HG02884 (cell line): ENCODE data around the gene RAC3.

ENCODE experiments used
- ATAC-seq: cut with Tn5 transposase; IDR thresholded peaks from one replicate; pipeline ENCODE4 v1.9.1; 2021; ENCODE audit warnings: mild to moderate bottlenecking, moderate library complexity; ENCODE audit not compliant: unreplicated experiment

The RAC3 gene

DNA sequence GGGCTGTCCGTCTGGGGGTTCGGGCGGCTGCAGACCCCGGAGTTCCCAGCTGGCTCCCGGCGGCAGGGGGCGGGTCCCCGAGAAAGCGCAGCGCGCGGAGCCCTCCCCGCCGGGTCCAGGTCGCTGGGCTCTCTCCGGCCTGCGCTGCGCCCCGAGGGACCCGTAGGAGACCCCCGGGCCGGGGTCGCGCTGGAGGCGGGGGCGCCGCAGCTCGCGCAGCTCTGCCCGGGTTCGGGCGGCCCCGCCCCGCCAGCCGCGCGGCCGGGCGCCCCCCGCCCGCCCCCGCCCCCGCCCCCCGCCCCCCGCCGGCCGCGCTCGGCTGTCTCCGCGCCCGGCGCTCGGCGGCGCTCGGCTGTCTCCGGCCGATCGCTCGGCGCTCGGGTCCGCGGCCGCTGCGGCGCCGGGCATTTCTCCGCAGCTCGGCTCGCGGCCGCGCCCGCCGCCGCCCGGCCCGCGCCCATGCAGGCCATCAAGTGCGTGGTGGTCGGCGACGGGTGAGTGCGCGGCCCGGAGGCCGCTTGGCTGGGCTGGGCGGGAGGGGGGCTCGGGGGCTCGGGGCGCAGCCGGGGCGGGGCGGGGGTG is at the start of gene RAC3:
TSS of gene RAC3 (plus strand) at position 376 of the 582 bp plus-strand sequence. CDS start at position 460, 84 bp downstream.
- ATAC-seq, result no peak

DNA sequence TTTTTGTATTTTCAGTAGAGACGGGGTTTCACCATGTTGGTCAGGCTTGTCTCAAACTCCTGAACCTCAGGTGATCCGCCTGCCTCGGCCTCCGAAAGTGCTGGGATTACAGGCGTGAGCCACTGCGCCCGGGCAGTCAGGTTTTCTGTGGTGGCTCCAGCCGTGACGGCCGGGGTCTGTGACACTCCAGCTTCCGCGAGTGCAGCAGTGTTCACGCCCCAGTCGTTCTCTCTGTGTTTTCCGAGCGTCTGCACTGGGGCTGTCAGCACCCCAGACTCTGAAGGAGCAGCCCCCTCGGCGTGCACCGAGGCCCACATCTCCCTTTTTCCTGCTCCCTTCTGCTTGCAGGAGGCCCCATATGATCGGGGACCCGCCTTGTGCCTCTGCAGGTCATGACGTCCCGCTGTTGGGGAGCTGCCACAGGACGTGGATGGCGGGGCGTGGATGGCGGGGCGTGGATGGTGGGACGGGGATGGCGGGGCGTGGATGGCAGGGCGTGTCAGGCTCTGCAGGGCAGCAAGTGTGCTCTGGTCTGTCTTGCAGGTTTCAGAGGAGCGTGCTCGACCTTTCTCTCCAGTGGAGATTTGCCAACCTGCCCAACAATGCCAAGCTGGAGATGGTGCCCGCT is 48.4 kb upstream of the RAC3 start:
- no peak for ATAC-seq

DNA sequence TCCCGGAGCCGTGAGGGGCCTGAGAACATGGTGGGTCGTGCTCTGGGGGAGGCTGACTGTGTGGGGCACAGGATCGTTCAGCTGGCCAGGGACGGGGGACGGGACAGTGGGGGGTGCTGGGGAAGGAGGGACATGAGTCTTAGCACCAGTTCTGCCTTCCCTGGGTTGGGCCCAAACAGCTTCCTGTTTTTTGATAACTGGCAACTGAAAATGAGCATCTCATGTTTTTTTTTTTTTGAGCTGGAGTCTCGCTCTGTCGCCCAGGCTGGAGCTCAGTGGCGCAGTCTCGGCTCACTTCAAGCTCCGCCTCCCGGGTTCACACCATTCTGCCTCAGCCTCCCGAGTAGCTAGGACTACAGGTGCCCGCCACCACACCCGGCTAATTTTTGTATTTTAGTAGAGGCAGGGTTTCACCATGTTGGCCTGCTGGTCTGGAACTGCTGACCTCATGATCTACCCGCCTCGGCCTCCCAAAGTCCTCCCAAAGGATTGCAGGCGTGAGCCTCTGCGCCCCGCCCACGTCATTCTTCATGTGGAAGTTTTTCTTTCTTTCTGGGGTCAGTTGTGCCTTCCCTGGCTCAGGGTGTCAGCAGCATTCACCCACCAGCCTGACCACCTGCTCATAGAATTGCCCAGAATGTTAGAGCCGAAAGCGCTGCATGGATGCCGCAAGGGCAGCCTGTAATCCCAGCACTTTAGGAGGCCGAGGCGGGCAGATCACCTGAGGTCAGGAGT is 47.7 kb upstream of the RAC3 start:
- no peak for ATAC-seq

DNA sequence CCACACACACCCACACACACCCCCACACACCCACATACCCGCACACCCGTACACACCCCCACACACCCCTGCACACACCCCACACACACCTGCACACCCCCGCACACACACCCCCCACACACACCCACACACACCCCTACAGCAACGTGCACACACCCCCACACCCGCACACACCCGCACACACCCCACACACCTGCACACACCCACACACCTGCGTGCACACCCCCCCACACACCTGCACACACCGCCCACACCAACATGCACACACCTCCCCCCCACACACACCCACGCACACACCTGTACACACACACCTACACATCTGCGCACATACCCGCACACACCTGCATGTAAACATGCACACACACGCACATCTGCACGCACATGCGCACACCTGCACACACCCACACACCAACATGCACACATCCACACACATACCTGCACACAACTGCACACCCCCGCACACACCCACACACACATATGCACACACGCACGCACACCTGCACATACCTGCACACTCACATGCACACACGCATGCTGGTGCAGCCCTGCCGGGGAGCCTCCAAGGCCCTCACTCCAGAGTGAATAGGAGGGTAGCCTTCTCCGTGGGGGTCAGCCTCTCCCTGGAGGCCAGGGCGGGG is 46.6 kb upstream of the RAC3 start:
- ATAC-seq, result no peak

DNA sequence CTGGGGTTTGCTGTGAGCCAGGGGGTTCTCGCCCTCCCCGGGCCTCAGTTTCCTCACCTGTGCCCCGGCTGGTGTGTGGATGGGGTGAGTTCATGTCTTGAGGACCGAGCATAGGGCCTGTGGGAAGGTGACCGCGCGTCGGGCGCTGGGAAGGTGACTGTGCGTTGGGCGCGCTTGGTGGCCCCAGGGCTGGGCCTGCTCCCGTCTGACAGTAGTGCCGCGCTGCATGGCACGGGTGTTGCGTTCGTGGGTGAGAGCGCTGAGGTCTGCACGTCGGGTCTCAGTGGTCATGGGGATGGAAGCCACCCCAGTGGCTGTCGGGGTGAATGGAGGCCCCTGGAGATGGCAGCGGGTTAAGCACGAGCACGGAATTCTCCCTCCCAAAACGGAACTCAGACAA is 44.9 kb upstream of the RAC3 start:
- ATAC-seq, result no peak

DNA sequence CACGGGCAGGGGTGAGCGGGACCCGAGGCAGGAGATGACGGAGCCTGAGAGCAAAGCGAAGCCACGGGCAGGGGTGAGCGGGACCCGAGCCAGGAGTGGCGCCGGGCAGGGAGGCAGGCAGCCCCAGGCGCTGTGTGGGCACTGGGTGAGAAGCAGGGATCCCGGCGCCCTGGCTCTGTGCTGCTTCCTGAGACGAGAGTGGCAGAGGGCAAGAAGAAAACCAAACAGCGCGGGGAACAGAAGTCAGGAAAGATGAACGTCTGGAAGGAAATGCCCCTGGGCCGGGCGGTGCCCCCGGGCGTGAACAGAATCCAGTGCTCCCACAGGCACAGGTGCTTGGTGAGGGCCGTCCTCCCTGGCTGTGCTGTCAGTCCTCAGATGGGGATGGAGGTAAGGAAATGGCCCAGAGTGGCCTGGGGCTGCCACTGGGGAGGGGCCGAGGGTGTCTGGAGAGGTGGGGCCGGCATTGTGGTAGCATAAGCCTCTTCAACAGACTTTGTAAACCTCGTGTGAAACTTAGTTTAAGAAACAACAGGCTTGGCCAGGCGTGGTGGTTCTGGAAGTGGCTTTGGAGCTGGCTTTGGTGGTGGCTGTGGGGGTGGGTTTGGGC is 44.2 kb upstream of the RAC3 start:
- no peak for ATAC-seq

DNA sequence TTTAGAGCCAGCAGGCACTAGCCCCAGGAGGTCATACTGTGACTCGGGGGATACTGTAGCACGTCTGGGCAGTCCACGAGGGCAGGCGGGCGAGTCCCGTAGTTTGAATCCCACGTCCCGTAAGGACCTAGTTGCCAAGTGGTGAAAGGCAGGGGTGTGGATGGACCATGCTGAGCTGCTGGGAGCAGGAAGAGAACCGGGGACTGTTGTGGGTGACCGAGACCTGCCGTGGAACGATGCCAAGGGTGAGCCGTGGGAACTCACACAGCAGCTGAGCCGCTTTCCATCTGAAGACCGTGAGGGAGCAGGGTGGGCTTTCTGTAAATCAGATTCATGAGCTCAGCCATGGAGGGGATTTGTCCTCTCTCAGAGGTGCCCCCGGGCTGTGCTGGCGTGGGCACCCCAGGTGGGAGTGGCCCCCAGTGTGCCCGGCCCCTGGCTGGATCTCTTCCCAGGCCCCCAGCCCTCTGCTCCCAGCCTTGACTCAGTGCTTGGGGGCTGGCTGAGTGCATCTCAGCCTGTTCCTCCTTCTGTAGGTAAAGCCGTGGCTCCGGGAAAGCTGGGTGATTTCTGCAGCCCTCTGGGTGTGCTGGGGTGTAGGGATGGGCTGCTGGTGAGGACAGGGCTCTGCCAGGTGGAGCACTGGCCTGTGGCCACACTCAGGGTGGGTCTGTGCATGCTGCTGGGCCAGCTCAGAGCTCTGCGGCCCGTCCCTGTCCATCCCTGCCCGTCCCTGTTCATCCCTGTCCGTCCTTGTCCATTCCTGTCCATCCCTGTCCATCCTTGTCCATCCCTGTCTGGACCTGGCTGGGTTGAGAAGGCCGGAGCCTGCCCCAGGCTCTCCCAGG is 40.4 kb upstream of the RAC3 start:
- no peak for ATAC-seq

DNA sequence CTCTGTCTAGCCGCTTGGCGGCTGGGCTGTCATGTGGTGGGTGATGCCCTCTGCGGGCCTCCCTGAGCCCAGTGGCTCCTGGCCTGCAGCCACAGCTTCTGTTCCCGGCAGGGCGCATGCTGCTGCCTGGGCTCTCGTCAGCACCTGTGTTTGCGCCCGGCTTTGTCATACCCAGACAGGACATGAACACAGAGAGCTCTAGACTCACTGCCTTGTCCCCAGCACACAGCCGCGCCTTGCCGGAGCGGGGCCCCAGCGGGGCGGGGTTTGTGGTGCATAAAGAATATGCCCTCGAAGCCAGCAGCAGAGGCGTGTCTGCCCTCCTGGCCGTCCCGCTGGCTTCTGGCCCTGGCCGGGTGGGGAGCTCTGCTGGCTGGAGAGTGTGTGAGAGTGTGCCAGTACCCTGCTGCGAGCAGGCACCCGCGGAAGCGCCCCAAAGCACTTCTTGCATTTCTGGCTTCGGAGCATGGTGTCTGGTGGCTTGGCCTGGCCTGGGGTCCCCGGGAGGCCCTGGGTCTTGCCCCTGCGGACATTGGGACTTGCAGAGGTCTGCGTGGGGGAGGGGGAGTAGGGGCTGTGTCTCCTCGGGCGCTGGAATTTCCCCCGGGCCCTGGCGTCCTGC is 39.7 kb upstream of the RAC3 start:
- no peak for ATAC-seq

DNA sequence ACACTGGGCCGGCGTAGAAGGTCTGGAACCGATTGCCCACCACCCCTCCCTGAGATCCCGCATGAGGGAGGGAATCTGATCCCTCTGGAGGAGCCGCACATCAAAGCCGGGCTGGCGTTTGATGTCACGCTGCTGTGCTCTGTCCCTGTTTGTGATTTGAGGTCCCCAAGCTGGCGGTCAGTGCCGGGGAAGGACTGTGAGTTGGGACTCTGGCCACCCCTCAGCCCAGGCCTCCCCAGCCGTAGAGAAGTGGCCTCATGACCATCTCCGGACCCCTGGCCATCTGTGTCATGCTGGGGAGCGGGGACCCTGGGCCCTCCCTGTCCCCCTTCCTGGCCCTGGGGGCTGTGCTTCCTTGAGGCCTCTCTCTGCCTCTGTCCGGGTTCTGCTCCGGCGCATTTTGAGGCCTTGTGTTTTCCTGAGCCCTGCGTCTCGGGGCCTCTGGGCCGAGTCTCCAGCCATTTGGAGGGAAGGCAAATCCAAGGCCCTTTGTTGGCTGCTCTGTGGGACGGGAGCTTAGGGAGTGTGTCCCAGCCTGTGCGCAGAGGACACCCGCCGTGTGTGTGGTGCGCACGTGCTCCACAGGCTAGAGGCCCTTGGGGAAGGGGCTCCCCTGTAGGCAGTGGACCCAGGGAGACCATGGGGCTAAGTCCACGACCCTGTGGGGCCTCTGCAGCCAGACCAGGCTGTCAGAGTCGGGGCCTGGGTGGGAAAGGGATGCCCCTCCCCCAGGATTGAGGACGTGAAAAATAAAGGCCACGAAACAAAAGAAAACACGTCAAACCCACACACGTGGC is 39.0 kb upstream of the RAC3 start:
- ATAC-seq, result no peak

DNA sequence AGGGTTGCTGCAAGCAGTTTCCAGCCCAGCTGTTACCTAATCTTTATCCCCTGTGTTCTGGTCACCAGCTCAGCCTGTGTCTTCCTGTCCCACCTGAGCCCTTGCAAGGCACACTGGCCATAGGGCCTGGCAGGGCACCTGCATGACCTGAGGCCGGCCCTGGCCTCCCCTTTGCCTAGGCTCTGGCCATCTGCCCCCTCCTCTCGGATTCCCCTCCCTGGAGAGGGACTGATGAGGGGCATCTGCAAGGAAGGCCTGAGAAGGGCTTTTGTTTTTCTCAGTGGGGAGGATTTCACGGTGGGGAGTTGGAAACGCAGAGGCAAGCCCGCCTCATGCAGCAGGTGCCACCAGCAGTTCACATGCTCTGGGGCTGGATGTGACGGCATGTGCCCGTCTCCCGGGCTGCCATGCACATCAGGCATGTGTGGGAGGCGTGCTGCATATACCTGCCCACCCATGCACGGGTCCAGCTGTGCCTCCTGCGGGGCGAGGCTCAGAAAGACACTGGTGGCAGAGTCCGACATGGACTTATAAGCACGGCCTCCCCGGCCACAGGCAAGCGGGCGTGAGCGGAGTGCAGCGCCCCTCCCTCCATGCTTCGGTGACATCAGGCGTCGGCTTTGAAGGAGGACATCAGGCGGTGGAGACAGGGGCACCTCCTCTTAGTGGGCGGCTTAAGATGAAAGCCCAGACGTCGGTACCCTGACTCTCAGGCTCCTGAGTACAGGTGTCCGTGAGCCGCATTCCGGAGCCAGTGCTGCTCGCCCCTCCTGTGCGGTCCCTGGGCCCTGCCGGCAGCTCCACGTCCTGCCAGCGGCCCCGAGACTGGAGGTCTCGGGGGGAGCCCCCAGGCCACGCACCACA is 37.5 kb upstream of the RAC3 start:
- no peak for ATAC-seq

DNA sequence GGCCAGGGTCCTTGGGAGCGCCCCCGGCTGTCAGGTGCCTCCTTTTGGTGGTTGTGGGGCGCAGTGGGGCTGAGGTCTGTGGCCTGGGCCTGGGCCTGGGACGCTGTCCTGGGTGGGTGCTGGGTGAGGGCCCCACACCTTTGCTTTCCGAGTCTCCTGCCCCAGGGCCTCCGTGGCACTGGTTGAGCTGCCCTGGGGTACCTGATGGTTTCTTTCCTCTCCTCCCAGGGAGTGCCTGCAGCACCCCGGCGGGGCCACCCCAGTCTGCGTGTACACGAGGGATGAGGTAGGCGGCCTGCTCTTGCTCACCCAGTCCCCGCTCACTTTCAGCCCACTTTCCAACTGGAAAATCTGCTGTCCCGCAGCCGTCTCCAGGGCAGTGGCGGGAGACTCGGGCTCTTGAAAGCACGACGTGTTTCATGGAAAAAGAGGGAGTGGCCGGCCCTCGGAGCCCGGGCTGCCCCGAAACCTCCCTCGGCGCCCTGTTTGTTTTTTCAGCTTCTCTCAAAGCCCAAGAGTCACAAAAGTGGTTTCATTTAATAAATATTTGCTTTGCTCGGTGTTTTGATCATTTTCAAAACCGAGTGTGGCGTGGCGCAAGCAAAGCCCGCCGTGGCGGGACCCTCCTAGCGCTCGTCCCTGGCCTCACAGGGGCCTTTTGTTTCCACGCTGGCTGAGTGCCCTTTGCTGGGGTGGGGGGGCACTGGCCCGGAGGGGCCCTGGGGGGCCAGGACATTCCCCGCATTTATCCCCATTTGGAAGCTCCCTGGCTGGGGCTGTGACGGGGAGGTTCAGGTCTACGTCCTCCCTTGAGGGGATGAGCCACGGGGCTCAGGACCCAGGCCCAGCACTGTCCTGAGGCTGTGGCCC is 36.6 kb upstream of the RAC3 start:
- ATAC-seq, result no peak

DNA sequence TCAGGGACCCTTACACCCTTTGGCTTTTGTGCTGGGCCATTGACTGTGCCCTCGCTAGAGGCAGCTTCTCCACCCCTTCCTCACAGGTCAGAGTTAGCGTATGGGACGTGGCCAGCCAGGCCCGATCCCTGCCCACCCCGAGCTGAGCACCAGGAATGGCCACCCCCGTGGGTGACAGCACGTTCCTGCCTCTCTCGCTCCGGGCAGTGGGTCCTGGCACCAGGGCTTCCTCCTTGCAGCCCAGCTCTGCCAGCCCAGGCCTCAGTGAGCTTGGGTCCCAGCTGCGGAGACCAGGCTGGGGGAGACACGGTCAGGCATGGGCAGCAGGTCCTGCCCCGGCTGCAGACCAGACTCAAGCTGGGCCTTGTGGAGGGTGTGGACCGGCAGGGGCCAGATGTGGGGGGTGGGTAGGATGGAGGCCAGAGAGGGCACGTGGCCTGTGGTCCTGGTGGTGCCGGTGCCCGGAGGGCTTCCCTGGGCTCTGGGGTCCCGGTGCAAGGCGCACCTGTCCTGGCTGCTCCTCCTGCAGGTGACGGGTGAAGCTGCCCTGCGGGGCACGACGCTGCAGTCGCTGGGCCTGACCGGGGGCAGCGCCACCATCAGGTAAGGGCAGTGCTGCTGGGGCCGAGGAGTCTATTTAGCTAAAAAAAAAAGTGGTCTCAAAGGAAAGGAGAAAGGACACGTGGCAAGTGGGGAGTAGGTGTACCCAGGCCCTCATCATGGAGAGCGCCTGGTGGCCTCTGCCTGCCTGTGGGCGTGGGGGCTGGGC is 35.8 kb upstream of the RAC3 start:
- ATAC-seq, result no peak

DNA sequence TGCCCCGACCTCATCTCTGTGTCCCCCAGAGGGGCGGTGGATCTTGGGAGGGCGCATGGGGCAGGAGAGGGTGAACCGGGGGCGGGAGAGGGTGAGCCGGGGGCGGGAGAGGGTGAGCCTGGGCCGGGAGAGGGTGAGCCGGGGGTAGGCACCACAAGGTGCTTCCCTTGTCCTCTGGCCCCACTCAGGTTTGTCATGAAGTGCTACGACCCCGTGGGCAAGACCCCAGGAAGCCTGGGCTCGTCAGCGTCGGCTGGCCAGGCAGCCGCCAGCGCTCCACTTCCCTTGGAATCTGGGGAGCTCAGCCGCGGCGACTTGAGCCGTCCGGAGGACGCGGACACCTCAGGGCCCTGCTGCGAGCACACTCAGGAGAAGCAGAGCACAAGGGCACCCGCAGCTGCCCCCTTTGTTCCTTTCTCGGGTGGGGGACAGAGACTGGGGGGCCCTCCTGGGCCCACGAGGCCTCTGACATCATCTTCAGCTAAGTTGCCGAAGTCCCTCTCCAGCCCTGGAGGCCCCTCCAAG is 35.2 kb upstream of the RAC3 start:
- ATAC-seq, result no peak

DNA sequence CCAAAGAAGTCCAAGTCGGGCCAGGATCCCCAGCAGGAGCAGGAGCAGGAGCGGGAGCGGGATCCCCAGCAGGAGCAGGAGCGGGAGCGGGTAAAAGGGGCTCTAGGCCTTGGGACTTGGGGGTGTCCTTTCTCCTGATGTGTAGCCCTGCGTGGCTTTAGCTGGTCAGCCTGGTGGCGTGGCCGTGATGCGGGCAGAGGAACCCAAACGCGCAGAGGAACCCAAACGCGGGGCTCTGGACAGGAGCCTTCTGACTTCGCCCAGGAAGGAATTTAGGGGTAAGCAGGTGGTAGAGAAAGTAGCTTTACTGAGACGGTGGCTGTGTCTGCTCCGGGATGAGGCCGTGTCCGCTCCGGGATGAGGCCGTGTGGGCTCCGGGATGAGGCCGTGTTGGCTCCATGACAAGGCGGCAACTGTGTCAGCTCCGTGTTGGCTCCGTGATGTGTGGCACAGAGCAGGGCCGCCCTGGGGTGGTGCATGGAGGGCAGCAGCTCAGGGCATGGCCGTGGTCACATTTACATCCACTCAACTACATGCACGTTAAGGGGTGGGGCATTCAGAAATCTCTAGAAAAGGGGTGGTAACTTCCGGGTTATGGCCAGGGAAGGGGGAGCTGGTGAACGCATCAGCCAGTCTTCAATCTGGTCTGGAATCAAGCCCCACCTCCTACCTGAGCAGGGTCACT is 34.6 kb upstream of the RAC3 start:
- ATAC-seq, result no peak

DNA sequence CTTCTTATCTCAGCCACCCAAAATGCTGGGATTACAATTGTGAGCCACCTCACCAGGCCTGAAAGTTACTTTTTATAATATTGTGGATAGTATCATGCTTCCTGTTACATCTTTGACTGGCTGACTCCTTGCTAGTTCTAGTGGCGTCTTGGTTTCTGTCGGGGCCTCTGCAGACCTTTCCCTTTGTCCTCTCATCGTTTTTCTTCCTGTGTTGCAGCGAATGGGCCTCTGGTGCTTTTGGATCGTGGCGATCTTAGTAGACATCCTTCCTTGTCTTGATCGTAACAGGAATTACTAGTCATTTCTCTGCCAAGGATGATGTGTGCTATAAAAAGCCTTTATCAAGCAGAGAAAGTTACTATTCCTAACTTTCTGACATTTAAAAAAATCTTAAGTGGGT is 33.3 kb upstream of the RAC3 start:
- ATAC-seq, result no peak
